GM19351 (cell line): ENCODE data around the gene MINDY1.
A peak's percentile ranks its signal among the peaks of the same experiment; 100 is the strongest.

Experiments used
- ATAC-seq: cut with Tn5 transposase; IDR thresholded peaks from one replicate; pipeline ENCODE4 v1.9.1; 2021; ENCODE audit warnings: mild to moderate bottlenecking, moderate library complexity; ENCODE audit not compliant: unreplicated experiment

Gene MINDY1

GRCh38 chr1:150994248-150994647, 12.5 kb downstream of the MINDY1 start:
- ATAC-seq = no peak

DNA sequence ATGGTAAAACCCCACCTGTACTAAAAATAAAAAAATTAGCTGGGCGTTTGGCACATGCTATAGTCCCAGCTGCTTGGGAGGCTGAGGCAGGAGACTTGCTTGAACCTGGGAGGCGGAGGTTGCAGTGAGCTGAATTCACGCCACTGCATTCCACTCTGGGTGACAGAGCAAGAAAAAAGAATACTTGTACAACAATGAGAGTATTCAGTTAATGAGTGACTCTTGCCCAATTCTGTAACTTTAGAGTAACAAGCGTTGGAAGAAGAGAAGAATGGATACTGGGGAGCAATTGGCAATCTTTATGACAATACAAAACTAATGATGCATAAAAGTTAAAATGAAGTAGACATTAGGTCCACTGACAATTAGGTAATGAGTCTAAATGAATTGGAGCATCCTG, 14.1 kb downstream of the MINDY1 start:
- ATAC-seq = no peak

DNA sequence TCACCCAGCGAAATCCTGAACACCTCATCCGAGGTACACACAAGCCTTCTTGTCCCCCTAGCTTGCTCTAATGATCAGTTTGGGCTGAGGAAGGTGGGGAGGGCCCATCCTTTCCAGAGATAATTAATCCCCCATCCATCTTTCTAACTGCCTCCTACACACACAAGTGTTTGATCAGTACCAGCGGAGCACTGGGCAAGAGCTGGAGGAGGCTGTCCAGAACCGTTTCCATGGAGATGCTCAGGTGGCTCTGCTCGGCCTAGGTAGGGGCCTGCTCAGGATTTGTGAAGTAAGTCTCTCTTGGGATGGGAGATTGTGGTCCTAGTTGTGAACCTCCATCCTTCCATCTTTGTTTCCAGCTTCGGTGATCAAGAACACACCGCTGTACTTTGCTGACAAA, 18.8 kb downstream of the MINDY1 start:
- no peak for ATAC-seq

GRCh38 chr1:150985179-150985825, 21.4 kb downstream of the MINDY1 start:
- ATAC-seq = no peak

- no peak for ATAC-seq
Measured at GRCh38 chr1:150981805-150982712, 24.6 kb downstream of the MINDY1 start, which contains the start of gene ANXA9. Gene ANXA9, plus strand, starts transcription at chr1:150982292. Its CDS starts 814 bp downstream, at chr1:150983106.

DNA sequence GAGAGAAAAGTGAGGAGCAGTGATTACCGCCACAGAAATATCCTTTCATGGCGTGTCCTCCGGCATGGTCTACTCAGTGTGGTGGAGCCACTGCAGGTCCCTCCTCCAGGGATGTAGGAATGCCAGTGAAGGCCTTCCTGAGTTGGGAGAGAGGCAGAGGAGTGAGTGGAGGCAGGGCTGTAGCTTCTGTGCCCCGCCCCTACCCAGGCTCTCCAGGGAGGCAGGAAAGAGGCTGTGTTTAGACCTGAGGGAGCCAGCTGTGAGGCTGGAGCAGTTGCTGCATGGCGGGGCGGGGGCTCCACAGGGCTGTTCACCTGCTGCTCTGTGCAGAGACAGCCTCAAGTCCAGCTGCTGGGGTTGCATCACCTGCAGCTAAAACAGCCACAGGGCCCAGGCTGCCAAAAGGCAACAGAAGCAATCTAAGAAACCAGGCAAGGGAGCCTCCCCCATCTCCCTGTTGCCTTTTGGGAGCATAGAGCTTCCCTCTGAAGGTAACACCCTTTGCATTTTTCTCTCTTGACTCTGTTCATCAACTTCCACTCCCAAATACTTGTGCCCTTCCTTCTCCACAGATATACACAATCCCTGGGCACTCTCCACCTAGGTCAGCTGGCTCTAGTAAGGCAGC, 25.4 kb downstream of the MINDY1 start:
- ATAC-seq = no peak

GRCh38 chr1:150979092-150980056, 27.3 kb downstream of the MINDY1 start:
- peak; percentile 53 for ATAC-seq

DNA sequence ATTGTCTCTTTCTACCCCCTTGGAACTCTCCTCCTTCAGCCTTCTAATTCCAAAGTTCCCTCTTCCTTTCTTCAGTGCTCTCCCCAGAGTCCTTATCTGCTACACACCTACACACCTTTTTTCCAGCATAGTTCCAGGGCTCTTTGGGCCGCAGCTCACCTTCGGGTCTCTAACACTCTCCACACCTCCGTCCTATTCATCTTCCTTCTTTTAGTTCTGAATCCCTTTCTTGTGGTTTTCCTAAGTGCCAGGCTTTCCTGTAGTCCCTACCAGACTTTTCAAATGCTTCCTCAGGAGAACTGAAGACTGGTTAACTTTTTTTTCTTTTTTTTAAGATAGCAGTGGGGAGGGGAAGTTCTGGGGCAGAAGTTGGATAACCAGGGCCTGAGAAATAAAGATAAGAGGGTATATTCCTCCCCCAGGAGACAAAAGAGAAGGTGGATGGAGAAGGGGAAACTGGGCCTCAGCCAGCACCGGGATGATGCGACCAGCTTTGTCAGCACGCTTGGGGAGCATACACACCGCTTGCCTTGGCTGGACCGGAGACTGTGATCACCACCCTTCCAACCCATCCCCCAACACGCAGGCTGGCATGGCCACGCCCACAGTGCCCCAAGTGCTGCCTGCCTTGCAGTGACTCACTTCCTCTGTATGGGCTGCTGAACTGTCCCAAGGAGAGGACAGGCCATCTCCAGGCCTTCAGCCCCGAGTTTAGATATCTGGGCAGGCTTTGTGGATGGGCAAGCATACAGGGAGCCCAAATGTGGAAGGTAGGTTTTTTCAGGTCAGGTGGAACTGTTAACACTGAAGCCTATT, 29.6 kb downstream of the MINDY1 start:
- ATAC-seq = no peak

GRCh38 chr1:150976401-150976821, 30.3 kb downstream of the MINDY1 start:
- ATAC-seq = no peak

DNA sequence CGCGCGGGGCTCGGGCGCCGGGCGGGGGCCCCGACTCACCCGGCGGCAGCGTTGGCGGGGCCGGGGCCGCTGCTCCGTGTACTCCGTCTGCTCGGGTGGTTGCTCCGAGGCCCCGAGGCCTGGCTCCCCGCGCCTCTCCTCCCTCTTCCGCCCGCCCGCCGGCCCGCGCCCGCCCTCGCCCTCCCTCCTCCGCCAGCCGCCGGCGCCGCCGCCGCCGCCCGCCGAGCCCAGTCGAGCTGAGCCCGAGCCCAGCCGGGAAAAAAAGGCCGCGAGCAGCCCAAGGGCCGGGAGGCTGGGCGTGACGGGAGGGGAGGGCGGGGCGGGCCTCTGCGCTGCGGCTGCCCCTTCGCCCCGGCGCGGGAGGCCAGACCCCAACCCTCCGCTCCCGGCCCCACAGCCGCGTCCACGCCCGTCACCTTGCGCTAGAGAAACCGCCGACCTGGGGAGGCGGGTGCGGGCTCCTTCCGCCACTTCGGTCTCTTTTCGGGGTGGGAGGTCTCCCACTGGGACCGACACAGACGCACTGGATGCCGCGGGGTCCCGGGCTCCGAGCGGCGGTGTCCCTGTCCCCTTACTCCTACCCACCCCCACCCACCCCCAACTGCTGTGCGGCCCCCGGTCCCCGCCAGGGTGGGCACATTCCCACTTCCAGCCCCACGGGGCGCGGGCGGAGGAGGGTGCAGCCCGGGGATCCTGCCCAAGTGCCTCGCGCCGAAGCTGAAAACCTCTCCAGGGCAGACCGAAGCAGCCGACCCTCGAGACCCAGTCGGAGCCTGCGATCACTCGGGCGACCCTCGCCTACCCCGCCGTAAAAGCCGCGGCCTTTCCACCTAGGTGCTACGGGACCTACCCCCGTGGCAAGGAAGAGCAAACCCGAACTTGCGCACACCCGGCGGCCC, 31.9 kb downstream of the MINDY1 start, which contains the start of gene CERS2:
Gene CERS2 (minus strand): TSS at position 256 of the 899 bp plus-strand sequence. CDS start 5,745 bp downstream, outside the sequence.
- ATAC-seq = peak; percentile 42

GRCh38 chr1:150973836-150974579, 32.7 kb downstream of the MINDY1 start:
- ATAC-seq = peak; percentile 33

DNA sequence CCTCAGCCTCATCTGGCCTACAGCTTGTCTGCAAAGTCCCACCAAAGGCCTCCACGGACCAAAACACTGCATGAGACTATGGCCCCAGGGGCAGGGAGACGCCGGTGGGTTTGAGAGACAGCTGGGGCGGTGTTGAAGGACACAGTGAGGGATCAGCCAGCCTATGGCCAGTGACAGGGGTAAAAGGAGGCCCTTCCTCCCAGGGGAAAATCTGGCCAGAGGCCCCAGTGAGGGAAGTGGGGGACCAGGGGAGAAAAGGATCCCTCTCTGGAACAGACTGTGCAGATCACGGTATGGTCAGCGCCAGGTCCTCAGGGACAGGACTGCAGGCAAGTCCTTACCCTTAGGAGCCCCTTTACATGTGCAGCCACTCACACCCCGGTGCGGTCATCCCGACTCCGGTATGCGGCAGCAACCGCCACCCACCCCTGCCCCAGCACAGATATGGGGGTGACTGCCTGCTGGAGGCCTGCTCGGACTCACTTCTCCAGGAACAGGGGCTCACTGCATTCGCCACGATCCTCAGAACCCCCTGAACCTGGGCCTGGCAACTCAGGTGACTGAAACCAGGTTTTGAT, 33.4 kb downstream of the MINDY1 start:
- no peak for ATAC-seq

- no peak for ATAC-seq
Measured at GRCh38 chr1:150972417-150972940, 34.2 kb downstream of the MINDY1 start.

- no peak for ATAC-seq
Measured at GRCh38 chr1:150971583-150972416, 34.9 kb downstream of the MINDY1 start.

DNA sequence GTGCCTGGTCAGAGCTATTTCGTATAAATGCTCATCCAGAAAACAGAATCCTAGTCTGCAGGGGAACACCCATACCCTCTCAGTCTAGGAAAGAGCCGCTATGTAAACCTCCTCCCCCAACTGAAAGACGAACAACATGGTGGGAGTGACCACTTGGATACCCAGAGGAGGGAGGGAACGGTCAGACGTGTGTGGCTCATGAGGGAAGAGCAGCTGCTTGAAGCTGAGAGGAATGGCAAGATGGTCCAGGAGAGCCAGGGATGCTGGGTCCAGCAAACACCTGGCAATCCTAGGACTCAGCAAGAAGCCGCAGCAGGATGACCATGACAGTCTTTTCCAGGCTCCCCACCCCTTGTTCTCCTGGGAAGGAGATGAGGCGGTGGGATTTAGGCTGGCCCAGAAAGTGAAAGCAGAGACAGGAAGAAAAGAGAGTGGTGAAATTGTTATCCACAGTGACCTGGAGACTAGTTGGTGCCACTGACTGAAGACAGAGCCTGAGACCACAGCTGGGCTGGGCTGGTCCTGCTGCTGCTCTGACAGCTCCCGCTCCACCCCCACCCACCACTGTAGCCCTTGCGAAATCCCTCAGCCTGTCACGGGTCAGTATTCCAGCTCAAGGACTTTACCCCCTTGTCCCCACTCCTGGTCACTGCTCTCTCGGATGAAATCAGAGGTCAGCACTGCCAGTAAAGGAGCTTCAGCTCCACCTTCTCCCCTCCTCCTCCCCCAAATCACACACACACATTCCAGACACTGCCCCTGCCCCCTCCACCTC, 35.7 kb downstream of the MINDY1 start:
- no peak for ATAC-seq
